T-helper 1 cell treated with Interleukin-12 subunit alpha and Interleukin-12 subunit beta and Interleukin-4 antibody, amounts not matched to agents 30 ng/mL and 1 ng/mL, for 36 hours (primary cell): Measurements from ENCODE around the gene RTN4RL2. TPM values are rescaled to one million over a fixed set of nuclear protein-coding genes. Genes with fewer than 3 reads are reported as not detected.

Experiments
- intact Hi-C: fragments of 100-400 bp; cut with micrococcal nuclease; formaldehyde crosslinking; loops from one replicate; pipeline ENCODE4 v1.15.1; 2024
- total RNA-seq: library from RNA; stranded (reverse); gene quantifications from 2 replicates; pipeline ENCODE4 v1.2.3, GENCODE V29; 2022

The RTN4RL2 gene
- total RNA-seq, 1 donor from 2014 or later = 0.34 TPM

DNA sequence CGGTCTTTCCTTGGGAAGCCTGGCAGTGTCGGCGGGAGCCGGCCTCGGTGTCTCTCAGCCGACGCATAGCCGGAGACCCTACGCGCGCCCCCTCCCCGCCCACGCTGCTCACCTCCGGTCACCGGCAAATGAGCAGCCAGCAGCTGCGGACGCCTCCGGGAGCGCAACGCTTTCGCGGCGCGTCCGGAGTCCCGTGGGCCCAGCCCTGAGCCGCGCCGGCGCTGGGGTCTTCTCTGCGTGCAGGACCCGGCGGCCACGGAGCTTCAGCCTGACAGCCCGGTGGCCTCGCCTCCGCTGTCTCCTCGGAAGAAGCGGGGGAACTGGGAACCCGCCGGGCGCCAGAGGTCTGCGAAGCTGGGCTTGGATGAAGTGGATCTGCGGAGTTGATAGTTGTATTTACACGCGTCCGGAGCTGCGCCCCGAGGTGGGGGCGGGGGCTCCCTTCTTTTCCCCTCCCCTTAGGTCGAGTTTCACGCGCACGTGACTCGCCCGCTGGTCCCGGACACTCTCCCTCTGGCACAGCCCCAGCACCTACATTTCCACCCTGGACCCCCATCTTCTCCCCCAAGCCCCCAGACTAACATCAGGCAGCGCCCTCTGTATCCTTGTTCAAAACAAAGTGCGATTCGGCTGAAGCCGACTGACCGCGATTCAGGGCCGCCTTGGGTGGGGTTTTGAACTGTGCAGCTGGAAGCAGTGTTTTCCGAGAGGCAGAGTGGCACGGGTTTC lies 55.2 kb downstream of the RTN4RL2 start, which contains the start of gene SLC43A1:
SLC43A1 (minus strand) TSS at position 371 of the 729 bp plus-strand sequence. CDS start 1,591 bp downstream, outside the sequence.
- intact Hi-C loops = loop anchor here (1.0 to 2.0 kb wide), 3 partner anchors 15 to 33 kb away; partner anchors contain the start of gene TIMM10

- intact Hi-C loops = no loop called here
Observed at GRCh38 chr11:57516061-57516443, 55.7 kb downstream of the RTN4RL2 start.

DNA sequence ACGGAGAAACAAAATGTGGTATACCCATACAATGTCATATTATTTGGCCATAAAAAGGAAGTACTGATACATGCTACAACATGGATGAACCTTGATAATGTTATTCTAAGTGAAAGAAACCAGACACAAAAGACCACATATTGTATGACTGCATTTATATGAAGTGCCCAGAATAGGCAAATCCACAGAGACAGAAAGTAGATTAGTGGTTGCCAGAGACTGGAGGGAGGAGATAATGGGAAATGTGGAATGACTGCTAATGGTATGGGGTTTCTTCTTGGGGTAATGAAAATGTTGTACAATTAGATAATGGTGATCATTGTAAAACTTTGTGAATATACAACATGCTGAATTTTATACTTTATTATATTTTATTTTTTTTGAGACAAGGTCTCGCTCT lies 60.8 kb downstream of the RTN4RL2 start:
- intact Hi-C loops = no loop called here

DNA sequence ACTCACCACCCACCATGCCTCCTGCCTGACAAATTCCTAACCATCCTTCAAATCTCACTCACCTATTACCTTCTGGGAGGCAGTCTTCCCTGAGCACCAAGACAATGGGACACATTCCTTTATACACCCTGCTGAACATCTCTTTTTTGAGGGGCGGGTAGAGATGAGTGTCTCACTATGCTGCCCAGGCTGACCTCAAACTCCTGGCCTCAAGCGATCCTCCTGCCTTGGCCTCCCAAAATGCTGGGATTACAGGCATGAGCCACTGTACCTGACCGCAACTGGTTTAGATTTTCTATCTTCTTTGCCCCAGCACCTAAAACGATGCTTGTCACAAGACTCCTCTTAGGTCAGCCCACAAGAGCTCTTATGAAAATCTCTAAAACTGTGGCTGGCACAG lies 63.1 kb downstream of the RTN4RL2 start:
- intact Hi-C loops = no loop called here

Other genes starting within 250 kb of the RTN4RL2 start
- not detected in 2 replicates for gene APLNR, start 223.3 kb upstream of the RTN4RL2 start, total RNA-seq
- 12.4 and 14.1 TPM in 2 replicates for gene TNKS1BP1, start 135.6 kb upstream of the RTN4RL2 start, total RNA-seq
- gene SSRP1, start 124.6 kb upstream of the RTN4RL2 start, total RNA-seq = 152 TPM in 2 replicates
- not detected in 2 replicates for gene P2RX3, start 122.2 kb upstream of the RTN4RL2 start, total RNA-seq
- not detected in 2 replicates for gene PRG3, start 79.4 kb upstream of the RTN4RL2 start, total RNA-seq
- gene PRG2, start 69.9 kb upstream of the RTN4RL2 start, total RNA-seq = not detected in 2 replicates
- gene SLC43A3, start 33.4 kb upstream of the RTN4RL2 start, total RNA-seq = 52.6 and 54.2 TPM in 2 replicates
- 12.9 and 14.1 TPM in 2 replicates for gene SLC43A1, start 55.2 kb downstream of the RTN4RL2 start, total RNA-seq
- 54.1 and 60.8 TPM in 2 replicates for gene TIMM10, start 70.2 kb downstream of the RTN4RL2 start, total RNA-seq
- not detected in 2 replicates for gene SMTNL1, start 77.1 kb downstream of the RTN4RL2 start, total RNA-seq
- gene UBE2L6, start 107.1 kb downstream of the RTN4RL2 start, total RNA-seq = 270 and 272 TPM in 2 replicates
- 0.22 and 0.93 TPM in 2 replicates for gene SERPING1, start 137.2 kb downstream of the RTN4RL2 start, total RNA-seq
- gene YPEL4, start 189.4 kb downstream of the RTN4RL2 start, total RNA-seq = 0.44 and 0.78 TPM in 2 replicates
- 19.5 and 19.9 TPM in 2 replicates for gene CLP1, start 197.2 kb downstream of the RTN4RL2 start, total RNA-seq
- 84.0 and 84.4 TPM in 2 replicates for gene ZDHHC5, start 207.6 kb downstream of the RTN4RL2 start, total RNA-seq